ENCODE results near the gene G0S2.

GRCh38 chr1:209659909-209660308 is 15.3 kb upstream of the G0S2 start:
- TF ChIP-seq CTCF (IDR thresholded peaks at IDR 0.05; ENCODE audit: low read depth, low read length, poor library complexity, severe bottlenecking): no peak
- TF ChIP-seq EZH2phosphoT487 (IDR thresholded peaks at IDR 0.05; ENCODE audit: borderline replicate concordance, low read length): no peak
